GM19025 (cell line): ENCODE results near the gene IQSEC1.

Source experiments
- ATAC-seq: cut with Tn5 transposase; IDR thresholded peaks from one replicate; pipeline ENCODE4 v1.9.1; 2021; ENCODE audit warnings: mild to moderate bottlenecking, low read depth, moderate library complexity; ENCODE audit not compliant: unreplicated experiment

IQSEC1 gene

GRCh38 chr3:13073326-13074005 lies at the start of gene IQSEC1:
Gene IQSEC1, minus strand, starts transcription at chr3:13073429. Its CDS starts 415 bp downstream, at chr3:13073014.
- ATAC-seq: peak; percentile 59

GRCh38 chr3:13122081-13123012 lies 49.1 kb upstream of the IQSEC1 start:
- no peak for ATAC-seq

GRCh38 chr3:13121553-13122001 lies 48.3 kb upstream of the IQSEC1 start:
- ATAC-seq: no peak

- no peak for ATAC-seq
Observed at GRCh38 chr3:13120928-13121552, 47.8 kb upstream of the IQSEC1 start.

- ATAC-seq: no peak
Observed at GRCh38 chr3:13120289-13120927, 47.2 kb upstream of the IQSEC1 start.

GRCh38 chr3:13119471-13120220 lies 46.4 kb upstream of the IQSEC1 start:
- no peak for ATAC-seq

GRCh38 chr3:13116426-13116825 lies 43.2 kb upstream of the IQSEC1 start:
- no peak for ATAC-seq

GRCh38 chr3:13115991-13116390 lies 42.8 kb upstream of the IQSEC1 start:
- no peak for ATAC-seq

GRCh38 chr3:13115576-13115910 lies 42.3 kb upstream of the IQSEC1 start:
- no peak for ATAC-seq

DNA sequence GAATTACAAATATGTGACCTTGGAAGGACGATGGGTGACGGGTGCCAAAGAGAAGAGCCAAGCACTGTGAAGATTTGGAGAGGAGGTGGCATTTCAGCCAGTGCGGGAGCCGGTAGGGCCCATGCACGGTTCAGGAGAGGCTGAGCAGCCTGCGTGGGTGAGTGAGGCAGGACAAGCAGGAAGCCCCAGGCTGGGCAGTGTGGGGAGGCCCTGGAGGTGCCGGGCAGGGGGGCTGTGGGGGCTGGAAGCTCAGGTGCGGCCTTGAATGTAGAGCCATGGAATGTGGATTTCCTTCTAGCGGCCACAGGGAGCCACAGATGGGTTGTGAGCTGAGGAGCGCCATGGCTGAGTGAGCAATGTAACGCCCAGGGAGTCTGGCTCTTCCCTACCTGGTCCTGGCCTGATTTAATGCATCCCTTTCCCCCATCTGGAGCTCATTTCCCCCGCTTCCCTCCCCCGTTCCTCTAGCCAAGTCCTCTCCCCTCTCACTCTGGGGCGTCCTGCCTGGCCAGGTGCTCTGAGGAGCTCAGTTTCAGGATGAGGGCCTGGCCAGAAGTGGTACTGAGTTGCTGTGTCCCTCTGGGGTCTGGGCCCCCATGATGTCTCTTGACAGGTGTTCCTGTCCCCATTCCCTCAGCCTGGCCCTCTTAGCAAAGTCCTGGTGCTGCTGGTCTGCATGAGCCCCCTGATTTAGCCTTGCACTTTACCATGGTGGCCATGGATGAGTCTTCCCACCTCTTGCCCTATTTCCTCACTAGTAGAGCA lies 41.8 kb upstream of the IQSEC1 start:
- no peak for ATAC-seq

- ATAC-seq: no peak
Observed at GRCh38 chr3:13113346-13114330, 40.4 kb upstream of the IQSEC1 start.

GRCh38 chr3:13112521-13113345 lies 39.5 kb upstream of the IQSEC1 start:
- ATAC-seq: no peak

- no peak for ATAC-seq
Observed at GRCh38 chr3:13111873-13112520, 38.8 kb upstream of the IQSEC1 start.

DNA sequence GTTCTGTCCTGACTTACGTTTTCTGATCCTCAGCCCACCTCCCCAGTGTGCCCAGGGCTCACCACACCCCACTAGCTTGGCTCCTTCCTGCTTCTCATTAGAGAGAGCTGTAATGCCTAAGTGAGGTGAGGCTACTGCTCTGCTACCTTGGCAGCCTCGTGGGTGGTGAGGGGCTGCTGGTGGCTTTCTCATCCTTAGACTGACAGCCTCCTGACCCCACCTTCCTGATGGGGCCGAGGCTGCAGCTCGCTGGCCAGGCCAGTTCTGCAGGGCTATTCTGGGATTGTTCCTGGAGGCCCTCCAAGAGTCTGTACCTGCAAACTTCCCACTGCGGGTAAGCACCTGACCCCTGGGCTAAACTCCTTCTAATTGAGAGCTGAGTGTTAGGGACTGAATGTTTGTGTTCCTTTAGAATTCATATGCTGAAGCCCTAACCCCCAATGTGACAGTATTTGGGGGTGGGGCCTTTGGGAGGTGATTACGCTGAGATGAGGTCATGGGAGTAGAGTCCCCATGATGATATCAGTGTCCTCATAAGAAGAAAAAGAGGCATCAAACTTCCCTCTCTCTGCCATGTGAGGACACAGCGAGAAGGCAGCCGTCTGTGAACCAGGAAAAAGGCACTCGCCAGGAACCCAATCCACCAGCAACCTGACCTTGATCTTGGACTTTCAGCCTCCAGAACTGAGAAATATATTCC lies 38.1 kb upstream of the IQSEC1 start:
- ATAC-seq: peak; percentile 21

DNA sequence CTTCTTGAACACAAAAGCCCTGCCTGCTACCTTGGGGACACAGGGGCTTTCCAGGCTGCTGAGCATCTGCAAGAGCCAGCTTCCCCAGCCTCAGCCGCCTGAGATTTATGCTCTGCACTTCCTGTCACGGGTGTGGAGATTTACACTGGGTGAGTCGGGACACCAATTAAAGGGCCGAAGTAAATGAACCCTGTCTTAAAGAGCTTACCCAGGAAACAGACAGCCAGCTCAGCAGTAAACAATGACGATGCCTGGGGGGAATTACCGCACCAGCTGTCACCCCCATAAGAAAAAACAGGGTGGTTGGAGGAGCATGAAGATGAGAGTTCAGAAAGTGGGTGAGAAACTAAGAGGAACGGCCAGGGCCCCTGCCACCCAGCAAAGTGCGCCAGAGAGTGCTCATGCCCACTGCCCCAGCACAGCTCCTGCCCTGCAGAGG lies 37.5 kb upstream of the IQSEC1 start:
- peak; percentile 80 for ATAC-seq

DNA sequence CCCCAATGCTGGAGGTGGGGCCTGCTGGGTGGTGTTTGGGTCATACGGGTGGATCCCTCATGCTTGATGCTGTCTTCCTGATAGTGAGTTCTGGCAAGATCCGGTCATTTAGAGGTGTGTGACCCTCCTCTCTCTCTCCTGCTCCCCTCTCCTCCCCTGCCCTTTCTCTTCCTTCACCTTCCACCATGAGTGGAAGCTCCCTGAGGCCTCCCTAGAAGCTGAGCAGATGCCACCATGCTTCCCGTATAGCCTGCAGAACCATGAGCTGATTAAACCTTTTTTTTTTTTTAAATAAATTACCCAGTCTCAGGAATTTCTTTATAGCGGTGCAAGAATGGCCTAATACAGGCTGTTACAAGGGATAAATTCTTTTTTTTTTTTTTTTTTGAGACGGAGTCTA lies 36.3 kb upstream of the IQSEC1 start:
- ATAC-seq: no peak
